Neuronal stem cell (in vitro differentiated cells): ENCODE data around the gene PCDHB9.
"Not testable (repeated sequence)": the region's sequence is repeated elsewhere in the genome, so short reads cannot be mapped to it uniquely, and the experiment has no call there.

Experiments used
- DNase-seq: peaks from one replicate; pipeline ENCODE4 v3.0.0-alpha.2; 2013; ENCODE audit warnings: low spot score
- H2AFZ ChIP-seq: one replicate; pipeline ENCODE4 v1.6.1; 2013; ENCODE audit warnings: mild to moderate bottlenecking, low read length, inconsistent platforms
- H2AK5ac ChIP-seq: 2 replicates; pipeline ENCODE4 v1.6.1; 2013; ENCODE audit warnings: low read depth, mild to moderate bottlenecking, inconsistent platforms, low read length, moderate library complexity, mixed read lengths
- H2BK120ac ChIP-seq: 2 replicates; pipeline ENCODE4 v1.6.1; 2013; ENCODE audit warnings: low read depth, mild to moderate bottlenecking, inconsistent platforms, low read length, moderate library complexity, mixed read lengths
- H2BK12ac ChIP-seq: one replicate; pipeline ENCODE4 v1.6.1; 2013; ENCODE audit warnings: low read length, inconsistent platforms
- H2BK15ac ChIP-seq: 2 replicates; pipeline ENCODE4 v1.6.1; 2013; ENCODE audit warnings: mild to moderate bottlenecking, low read length, inconsistent platforms, mixed read lengths
- H2BK5ac ChIP-seq: one replicate; pipeline ENCODE4 v1.6.1; 2013; ENCODE audit warnings: inconsistent platforms, mild to moderate bottlenecking, low read length, moderate library complexity
- H3K14ac ChIP-seq: one replicate; pipeline ENCODE4 v1.6.1; 2013; ENCODE audit warnings: low read length, inconsistent platforms
- H3K18ac ChIP-seq: 2 replicates; pipeline ENCODE4 v1.6.1; 2013; ENCODE audit warnings: low read length, inconsistent platforms
- H3K23ac ChIP-seq: 2 replicates; pipeline ENCODE4 v1.6.1; 2013; ENCODE audit warnings: low read depth, mild to moderate bottlenecking, mixed read lengths, low read length, inconsistent platforms; ENCODE audit not compliant: poor library complexity
- H3K27ac ChIP-seq: replicated peaks from 3 replicates; pipeline ENCODE4 v1.5.1; 2013; ENCODE audit warnings: low read length, inconsistent platforms
- H3K27me3 ChIP-seq, 3 experiments: 2 replicates each; pipeline ENCODE4 v1.6.1; 2013; ENCODE audit warnings: low read length in 3 of 3, mild to moderate bottlenecking in 2 of 3, inconsistent platforms in 1 of 3, low read depth in 1 of 3, mixed read lengths in 1 of 3, moderate library complexity in 1 of 3; ENCODE audit not compliant: control insufficient read depth in 3 of 3, insufficient read depth in 3 of 3
- H3K36me3 ChIP-seq, 2 donors: replicated peaks in 1 of 2; 2 replicates each; pipeline ENCODE4 v1.6.1; 2013; ENCODE audit warnings: low read length in 2 of 2; ENCODE audit not compliant: control insufficient read depth in 2 of 2, insufficient read depth in 2 of 2
- H3K4ac ChIP-seq: 2 replicates; pipeline ENCODE4 v1.6.1; 2013; ENCODE audit warnings: inconsistent platforms, mild to moderate bottlenecking, low read length, moderate library complexity
- H3K4me1 ChIP-seq, 2 donors: 1 replicate in 1 of 2; 2 replicates in 1 of 2; pipeline ENCODE4 v1.6.1; 2013; ENCODE audit warnings: low read length in 2 of 2, low read depth in 1 of 2; ENCODE audit not compliant: control insufficient read depth in 2 of 2, insufficient read depth in 1 of 2
- H3K4me2 ChIP-seq: one replicate; pipeline ENCODE4 v1.6.1; 2013; ENCODE audit warnings: mild to moderate bottlenecking, low read length, inconsistent platforms; ENCODE audit not compliant: insufficient read depth, poor library complexity, severe bottlenecking
- H3K4me3 ChIP-seq, 2 donors: 2 replicates each; pipeline ENCODE4 v1.5.1; 2013; ENCODE audit warnings: low read length in 2 of 2, mild to moderate bottlenecking in 2 of 2, inconsistent platforms in 1 of 2, moderate library complexity in 1 of 2
- H3K79me1 ChIP-seq: one replicate; pipeline ENCODE4 v1.6.1; 2013; ENCODE audit warnings: low read depth, mild to moderate bottlenecking, inconsistent platforms, low read length, moderate library complexity
- H3K9ac ChIP-seq: one replicate; pipeline ENCODE4 v1.6.1; 2013; ENCODE audit warnings: mild to moderate bottlenecking, low read depth, low read length, inconsistent platforms; ENCODE audit not compliant: poor library complexity
- H3K9me3 ChIP-seq, 2 donors: replicated peaks in 1 of 2; 2 replicates each; pipeline versions ENCODE3 to v1.6.1; 2013; ENCODE audit warnings: low read length in 2 of 2, mild to moderate bottlenecking in 2 of 2, inconsistent platforms in 1 of 2, low read depth in 1 of 2, mixed read lengths in 1 of 2, moderate library complexity in 1 of 2; ENCODE audit not compliant: control insufficient read depth in 2 of 2, insufficient read depth in 1 of 2
- H4K8ac ChIP-seq: one replicate; pipeline ENCODE4 v1.6.1; 2013; ENCODE audit warnings: low read depth, mild to moderate bottlenecking, inconsistent platforms, low read length, moderate library complexity
- H4K91ac ChIP-seq: one replicate; pipeline ENCODE4 v1.6.1; 2013; ENCODE audit warnings: low read length, low read depth, mild to moderate bottlenecking, inconsistent platforms; ENCODE audit not compliant: poor library complexity
- WGBS, 2 donors: extraction: QIAGEN DNeasy Blood & Tissue Kit; methylation state at CpG; one replicate each; pipeline ENCODE4 v1.1.7; 2013; ENCODE audit warnings: missing lambda C conversion rate in 2 of 2, mixed read lengths in 1 of 2; ENCODE audit not compliant: insufficient read length in 2 of 2, insufficient replicate concordance in 1 of 2; ENCODE audit errors: extremely low coverage in 2 of 2; 5-methylcytosine and 5-hydroxymethylcytosine counted together

PCDHB9 gene

DNA sequence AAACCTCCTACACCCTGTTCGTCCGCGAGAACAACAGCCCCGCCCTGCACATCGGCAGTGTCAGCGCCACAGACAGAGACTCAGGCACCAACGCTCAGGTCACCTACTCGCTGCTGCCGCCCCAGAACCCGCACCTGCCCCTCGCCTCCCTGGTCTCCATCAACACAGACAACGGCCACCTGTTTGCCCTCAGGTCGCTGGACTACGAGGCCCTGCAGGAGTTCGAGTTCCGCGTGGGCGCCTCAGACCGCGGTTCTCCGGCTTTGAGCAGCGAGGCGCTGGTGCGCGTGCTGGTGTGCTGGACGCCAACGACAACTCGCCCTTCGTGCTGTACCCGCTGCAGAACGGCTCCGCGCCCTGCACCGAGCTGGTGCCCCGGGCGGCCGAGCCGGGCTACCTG lies 29.6 kb upstream of the PCDHB9 start:
- not testable (repeated sequence) for H3K9ac ChIP-seq

DNA sequence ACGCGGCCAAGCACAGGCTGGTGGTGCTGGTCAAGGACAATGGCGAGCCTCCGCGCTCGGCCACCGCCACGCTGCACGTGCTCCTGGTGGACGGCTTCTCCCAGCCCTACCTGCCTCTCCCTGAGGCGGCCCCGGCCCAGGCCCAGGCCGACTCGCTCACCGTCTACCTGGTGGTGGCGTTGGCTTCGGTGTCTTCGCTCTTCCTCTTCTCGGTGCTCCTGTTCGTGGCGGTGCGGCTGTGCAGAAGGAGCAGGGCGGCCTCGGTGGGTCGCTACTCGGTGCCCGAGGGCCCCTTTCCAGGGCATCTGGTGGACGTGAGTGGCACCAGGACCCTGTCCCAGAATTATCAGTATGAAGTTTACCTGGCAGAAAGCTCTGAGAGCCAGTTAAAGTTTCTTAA lies 29.1 kb upstream of the PCDHB9 start:
- H3K4ac ChIP-seq, H3K36me3 ChIP-seq, H3K4me2 ChIP-seq, H3K4me3 ChIP-seq, H3K79me1 ChIP-seq, H4K91ac ChIP-seq, H2BK5ac ChIP-seq, H2BK12ac ChIP-seq, H3K23ac ChIP-seq, H2AK5ac ChIP-seq, H3K14ac ChIP-seq, H2BK120ac ChIP-seq, DNase-seq, H3K9ac ChIP-seq, H4K8ac ChIP-seq, H3K9me3 ChIP-seq, H2BK15ac ChIP-seq, H3K27ac ChIP-seq, H3K18ac ChIP-seq, H2AFZ ChIP-seq, H3K27me3 ChIP-seq, H3K4me1 ChIP-seq: not testable (repeated sequence)
- WGBS, 2 donors, result no CpG with 5 or more reads among the region's 28 CpGs

More for the DNA sequence above, 29.6 kb upstream of the PCDHB9 start:
- not testable (repeated sequence) for H4K8ac ChIP-seq, DNase-seq, H3K27ac ChIP-seq, H3K4me2 ChIP-seq, H3K36me3 ChIP-seq, H2BK12ac ChIP-seq, H3K18ac ChIP-seq, H3K23ac ChIP-seq, H3K4me3 ChIP-seq, H3K9me3 ChIP-seq, H2BK120ac ChIP-seq, H3K14ac ChIP-seq, H2BK15ac ChIP-seq, H2BK5ac ChIP-seq, H3K79me1 ChIP-seq, H3K4ac ChIP-seq, H3K27me3 ChIP-seq, H2AFZ ChIP-seq, H3K4me1 ChIP-seq, H2AK5ac ChIP-seq, H4K91ac ChIP-seq
- WGBS, 2 donors, result no CpG with 5 or more reads among the region's 38 CpGs

DNA sequence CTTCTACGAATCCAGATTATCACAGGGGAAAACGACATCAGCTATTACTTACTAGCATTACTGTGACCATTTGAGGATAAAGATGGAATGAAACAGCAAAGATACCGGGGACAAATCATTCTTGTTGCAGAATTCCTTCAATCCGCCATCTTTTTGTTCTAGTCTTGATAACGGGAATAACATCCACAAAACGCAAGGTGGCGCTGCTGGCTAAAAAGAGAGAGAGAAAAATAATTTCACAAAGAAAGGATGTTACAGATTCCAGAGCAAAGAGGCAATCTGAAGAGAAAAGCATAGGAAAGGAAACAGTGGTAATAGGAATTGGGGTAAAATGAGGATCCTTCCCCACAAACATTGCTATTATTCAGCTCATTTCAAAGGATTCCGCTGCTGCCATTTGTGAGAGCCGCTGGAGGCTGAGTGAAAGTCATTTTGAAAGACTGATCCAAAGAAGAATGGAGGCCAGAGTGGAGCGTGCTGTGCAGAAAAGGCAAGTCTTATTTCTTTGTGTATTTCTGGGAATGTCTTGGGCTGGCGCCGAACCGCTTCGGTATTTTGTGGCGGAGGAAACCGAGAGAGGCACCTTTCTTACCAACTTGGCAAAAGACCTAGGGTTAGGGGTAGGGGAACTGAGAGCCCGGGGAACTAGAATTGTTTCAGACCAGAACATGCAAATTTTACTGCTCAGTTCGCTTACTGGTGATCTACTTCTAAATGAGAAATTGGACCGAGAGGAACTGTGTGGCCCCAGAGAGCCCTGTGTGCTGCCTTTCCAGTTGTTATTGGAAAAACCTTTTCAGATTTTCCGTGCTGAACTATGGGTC lies 14.4 kb upstream of the PCDHB9 start, which contains the start of gene PCDHB7:
Gene PCDHB7 (plus strand): TSS at position 264 of the 824 bp plus-strand sequence. CDS start 192 bp downstream, at position 456.
- no peaks in the 10 kb centered on the region for H3K79me1 ChIP-seq
- H2BK12ac ChIP-seq, result no peak within 1 kb of the TSS
- H4K91ac ChIP-seq, result no peak within 1 kb of the TSS
- no peak within 1 kb of the TSS for H2AK5ac ChIP-seq
- H2BK5ac ChIP-seq, result peak within 1 kb of the TSS; percentile 24
- no peak within 1 kb of the TSS for H3K4me2 ChIP-seq
- H3K27ac ChIP-seq, result no peak within 1 kb of the TSS
- H3K4ac ChIP-seq, result no peak within 1 kb of the TSS
- no peaks in the 10 kb centered on the region for H3K36me3 ChIP-seq
- no peak within 1 kb of the TSS for H3K4me3 ChIP-seq
- no peaks in the 10 kb centered on the region for H3K4me1 ChIP-seq
- H2BK120ac ChIP-seq, result no peak within 1 kb of the TSS
- no peaks in the 10 kb centered on the region for H3K27me3 ChIP-seq
- H4K8ac ChIP-seq, result no peak within 1 kb of the TSS
- no peak within 1 kb of the TSS for H3K18ac ChIP-seq
- no peak within 1 kb of the TSS for H3K9ac ChIP-seq
- H3K9me3 ChIP-seq, result peaks cover 10 to 15% of the 10 kb centered on the region in 2 donors
- H3K14ac ChIP-seq, result no peak within 1 kb of the TSS
- H3K23ac ChIP-seq, result no peak within 1 kb of the TSS
- DNase-seq, result no peak
- H2AFZ ChIP-seq, result peak within 1 kb of the TSS; percentile 79
- H2BK15ac ChIP-seq, result no peak within 1 kb of the TSS
- no CpG with 5 or more reads among the region's 20 CpGs for WGBS, 2 donors

DNA sequence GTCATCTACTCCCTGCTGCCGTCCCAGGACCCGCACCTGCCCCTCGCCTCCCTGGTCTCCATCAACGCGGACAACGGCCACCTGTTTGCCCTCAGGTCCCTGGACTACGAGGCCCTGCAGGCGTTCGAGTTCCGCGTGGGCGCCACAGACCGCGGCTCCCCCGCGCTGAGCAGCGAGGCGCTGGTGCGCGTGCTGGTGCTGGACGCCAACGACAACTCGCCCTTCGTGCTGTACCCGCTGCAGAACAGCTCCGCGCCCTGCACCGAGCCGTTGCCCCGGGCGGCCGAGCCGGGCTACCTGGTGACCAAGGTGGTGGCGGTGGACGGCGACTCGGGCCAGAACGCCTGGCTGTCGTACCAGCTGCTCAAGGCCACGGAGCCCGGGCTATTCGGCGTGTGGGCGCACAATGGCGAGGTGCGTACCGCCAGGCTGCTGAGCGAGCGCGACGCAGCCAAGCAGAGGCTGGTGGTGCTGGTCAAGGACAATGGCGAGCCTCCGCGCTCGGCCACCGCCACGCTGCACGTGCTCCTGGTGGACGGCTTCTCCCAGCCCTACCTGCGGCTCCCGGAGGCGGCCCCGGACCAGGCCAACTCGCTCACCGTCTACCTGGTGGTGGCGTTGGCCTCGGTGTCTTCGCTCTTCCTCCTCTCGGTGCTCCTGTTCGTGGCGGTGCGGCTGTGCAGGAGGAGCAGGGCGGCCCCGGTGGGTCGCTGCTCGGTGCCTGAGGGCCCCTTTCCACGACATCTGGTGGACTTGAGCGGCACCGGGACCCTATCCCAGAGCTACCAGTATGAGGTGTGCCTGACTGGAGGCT lies 12.5 kb upstream of the PCDHB9 start:
- H3K27ac ChIP-seq, H2BK12ac ChIP-seq, H2AK5ac ChIP-seq, DNase-seq, H3K18ac ChIP-seq, H3K4ac ChIP-seq, H3K4me1 ChIP-seq, H3K36me3 ChIP-seq, H3K4me3 ChIP-seq, H3K14ac ChIP-seq, H3K27me3 ChIP-seq, H3K79me1 ChIP-seq, H2BK5ac ChIP-seq, H2AFZ ChIP-seq, H4K8ac ChIP-seq, H2BK120ac ChIP-seq, H3K4me2 ChIP-seq, H3K9ac ChIP-seq, H4K91ac ChIP-seq, H2BK15ac ChIP-seq: not testable (repeated sequence)
- no CpG with 5 or more reads among the region's 79 CpGs for WGBS, 2 donors
- Histone ChIP-seq H3K9me3 (peaks cover 11 to 15% of the 10 kb centered on the region in 2 donors), H3K23ac (peak overlapping the region; percentile 20)
